GM19099 (cell line): ENCODE results near the gene CDK14.

Experiments used
- POLR2A ChIP-seq: IDR thresholded peaks from 3 replicates; pipeline ENCODE4 v1.6.1; 2011; ENCODE audit warnings: low read depth; ENCODE audit not compliant: insufficient read length; ENCODE audit errors: extremely low read depth

Gene CDK14

GRCh38 chr7:90961037-90961725 is 365.1 kb downstream of the CDK14 start:
- TF ChIP-seq POLR2A, result no peak

- TF ChIP-seq POLR2A, result no peak
These were observed 369.1 kb downstream of the CDK14 start for GRCh38 chr7:90965211-90965610.

- no peak for TF ChIP-seq POLR2A
These were observed 370.2 kb downstream of the CDK14 start for GRCh38 chr7:90966346-90966745.

- no peak for TF ChIP-seq POLR2A
These were observed 372.8 kb downstream of the CDK14 start for GRCh38 chr7:90968871-90969270.

GRCh38 chr7:90972906-90973550 is 376.9 kb downstream of the CDK14 start:
- no peak for TF ChIP-seq POLR2A

DNA sequence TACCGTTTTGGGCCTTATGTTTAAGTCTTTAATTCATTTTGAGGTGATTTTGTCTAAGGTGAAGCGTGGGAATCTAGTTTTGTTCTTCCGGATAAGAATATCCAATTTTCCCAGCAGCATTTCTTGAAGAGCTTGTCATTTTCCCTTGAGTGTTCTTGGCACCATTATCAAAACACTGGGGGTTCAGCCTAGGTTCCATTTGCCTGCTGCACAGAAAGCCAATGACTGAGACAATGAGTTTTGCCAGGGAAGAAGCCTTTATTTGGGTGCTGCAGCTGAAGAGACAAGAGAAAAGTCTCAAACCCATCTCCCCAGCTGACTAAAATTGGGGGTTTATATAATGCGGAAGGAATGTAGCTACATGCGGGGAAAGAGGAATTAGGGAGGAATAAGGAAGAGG is 380.9 kb downstream of the CDK14 start:
- no peak for TF ChIP-seq POLR2A

DNA sequence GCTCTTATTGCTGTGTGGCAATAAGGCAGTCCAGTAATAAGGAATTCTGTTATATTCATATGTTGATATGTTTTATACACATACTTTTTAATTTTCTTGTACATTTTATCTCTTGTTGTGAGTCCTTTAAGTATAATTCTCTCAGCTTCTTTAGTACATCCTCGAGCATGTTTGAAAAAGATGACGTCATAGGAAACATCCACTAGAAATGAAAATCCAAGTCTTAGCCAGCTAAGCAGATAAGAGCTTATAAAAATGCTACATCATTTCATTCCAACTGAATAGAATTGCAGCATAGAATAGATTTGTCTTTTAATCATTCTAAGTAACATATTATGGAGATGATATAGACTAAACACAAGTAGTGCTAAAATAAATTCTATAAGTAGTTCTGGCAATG is 384.4 kb downstream of the CDK14 start:
- TF ChIP-seq POLR2A, result no peak

DNA sequence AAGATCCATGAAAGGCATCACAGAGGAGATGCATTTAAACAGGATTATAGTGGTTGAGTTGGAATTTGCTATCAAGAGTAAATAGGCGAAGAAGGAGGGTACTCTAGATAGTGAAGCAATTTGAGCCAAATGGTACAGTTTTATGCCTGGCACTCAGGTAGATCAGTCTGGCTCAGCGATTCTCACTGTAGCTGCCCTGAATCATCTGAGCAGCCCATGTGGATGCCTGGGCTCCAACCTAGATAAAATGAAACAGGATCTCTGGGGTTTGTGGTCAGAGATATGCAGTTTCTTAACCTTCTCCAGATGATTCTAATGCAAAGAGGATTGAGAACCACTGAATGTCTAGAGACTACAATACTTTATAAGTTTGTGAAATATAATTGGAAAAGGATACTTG is 386.1 kb downstream of the CDK14 start:
- no peak for TF ChIP-seq POLR2A

DNA sequence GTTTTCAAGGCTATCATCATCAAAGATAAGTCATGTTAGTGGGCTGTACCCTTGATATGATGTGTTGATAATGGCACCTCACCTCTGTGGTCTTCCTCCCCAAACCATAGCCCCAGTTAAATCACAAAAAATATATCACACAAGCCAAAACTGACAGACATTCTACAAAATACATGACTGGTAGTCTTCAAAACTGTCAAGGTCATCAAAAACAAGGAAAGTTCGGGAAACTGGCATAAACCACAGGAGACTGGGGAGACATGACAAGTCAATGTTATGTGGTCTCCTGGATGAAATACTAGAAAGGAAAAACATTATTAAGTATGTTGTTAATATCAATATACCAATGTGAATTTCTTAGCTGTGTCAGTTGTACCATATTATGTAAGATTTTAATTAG is 388.6 kb downstream of the CDK14 start:
- no peak for TF ChIP-seq POLR2A

- TF ChIP-seq POLR2A, result no peak
These were observed 392.4 kb downstream of the CDK14 start for GRCh38 chr7:90988516-90988915.

DNA sequence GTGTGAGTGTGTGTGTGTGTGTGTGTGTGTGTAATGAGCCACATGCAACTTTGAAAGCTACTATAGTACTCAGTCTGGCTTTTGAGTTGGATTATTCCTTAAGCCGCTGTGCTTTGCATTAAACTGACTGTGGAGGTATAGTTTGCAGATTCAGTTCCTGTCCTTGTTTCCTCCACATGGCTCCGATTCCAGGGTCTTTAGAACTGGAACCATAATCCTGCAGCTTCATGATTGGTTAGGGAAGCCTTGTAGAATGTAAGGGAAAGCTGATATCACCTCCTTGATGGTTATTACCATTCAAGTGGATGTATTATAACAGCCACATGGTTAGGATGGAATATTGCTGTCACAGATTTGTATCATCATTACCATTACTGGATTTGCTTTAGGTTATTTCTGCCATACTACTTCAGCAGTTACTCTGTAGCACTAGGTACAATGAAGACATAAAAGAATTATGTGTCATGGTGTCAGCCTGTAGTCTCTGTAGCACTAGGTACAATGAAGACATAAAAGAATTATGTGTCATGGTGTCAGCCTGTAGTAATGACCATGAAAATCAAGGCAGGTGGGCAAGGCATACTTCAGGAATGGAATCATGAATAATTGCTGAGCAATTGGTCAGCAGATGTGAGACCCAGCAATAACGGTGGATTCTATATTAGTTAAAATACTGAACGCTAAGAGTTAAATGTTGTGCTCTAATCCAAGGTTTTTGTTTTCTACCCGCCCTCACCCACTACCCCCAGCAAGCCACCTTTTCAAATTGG is 393.1 kb downstream of the CDK14 start:
- TF ChIP-seq POLR2A, result no peak

DNA sequence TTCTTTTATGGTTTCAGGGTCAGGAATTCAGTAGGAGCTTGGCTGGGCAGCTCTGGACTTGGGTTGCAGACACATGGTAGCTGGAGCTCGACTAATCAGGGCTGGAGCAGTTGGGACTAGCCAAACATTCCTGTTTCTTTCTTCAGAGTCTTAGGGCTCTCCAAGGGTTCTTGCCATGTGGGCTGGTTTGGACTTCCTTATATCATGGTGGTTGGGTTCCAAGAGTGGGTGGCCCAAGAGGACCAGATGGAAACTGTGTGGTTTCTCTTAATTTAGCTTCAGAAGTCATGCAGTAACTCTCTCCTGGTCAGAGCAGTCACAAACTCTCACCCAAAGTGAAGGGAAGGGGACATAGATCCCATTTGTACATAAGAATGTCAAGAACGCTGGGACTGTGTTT is 398.0 kb downstream of the CDK14 start:
- no peak for TF ChIP-seq POLR2A

GRCh38 chr7:90994601-90995000 is 398.5 kb downstream of the CDK14 start:
- no peak for TF ChIP-seq POLR2A

DNA sequence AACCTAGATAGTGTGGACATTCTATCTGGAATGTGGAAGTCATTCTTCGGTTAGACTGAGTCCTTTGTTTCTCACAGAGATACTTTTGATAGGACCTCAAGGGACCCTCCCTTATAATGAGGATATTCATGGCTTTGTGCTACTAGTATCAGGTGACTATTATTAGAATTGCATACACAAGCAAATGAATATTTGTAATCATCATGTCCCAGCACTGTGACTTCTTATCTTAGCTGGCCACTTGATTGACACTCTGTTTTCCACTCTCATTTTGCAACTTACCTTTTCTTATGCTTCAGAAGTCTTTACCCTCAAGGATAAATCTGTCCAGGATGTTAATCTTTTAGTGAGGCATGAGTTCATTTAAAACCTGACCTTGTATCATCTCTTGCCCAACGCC is 399.9 kb downstream of the CDK14 start:
- TF ChIP-seq POLR2A, result no peak

DNA sequence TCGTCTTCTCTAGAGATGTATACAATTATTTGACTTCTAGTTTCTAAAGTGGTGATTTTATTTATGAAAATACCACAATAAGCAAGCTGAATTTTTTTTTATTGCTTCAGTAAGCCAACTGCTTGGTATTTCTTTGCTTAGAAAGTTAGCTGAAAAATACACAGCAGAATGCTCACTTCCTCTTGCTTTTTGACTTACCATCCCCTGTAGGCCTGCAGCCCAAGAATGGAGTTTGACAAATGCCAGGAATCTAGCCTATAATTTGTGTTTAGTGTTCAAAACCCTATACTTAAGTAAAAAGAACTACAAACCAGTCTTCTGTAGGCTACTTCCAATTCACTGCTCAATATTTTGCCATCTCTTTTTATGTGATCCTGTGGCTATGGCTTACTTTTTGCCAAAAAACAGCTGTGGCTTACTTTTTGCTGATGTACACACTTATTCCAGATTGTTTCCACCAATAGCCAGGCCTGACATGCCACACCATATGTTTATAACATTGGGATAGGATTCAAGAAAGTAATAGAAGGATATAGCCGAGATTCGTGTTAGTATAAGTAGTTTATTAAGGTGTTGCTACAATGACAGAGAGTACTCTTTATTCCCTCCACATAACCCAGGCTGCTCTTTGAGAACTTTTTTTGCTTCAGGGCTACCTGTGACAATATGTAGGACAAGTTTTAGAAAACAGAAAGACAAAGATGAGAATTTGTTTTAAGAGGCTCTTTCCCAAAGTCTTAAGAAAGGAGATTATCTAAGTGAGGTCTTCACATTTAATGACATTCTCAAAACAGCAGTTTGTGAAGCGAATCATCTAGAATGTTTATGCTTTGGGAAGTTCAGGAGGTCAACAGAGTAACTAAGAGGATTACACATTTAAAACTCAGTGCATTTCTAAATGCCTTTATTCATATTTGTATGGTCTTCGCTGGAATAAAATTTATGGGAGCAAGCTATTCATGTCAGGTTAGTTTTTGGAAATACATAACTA is 404.2 kb downstream of the CDK14 start:
- TF ChIP-seq POLR2A, result no peak
